ENCODE measurements around the gene APBA1.

APBA1 gene

GRCh38 chr9:69574057-69574456, 98.1 kb downstream of the APBA1 start:
- no peak for DNase-seq

GRCh38 chr9:69573651-69574050, 98.5 kb downstream of the APBA1 start:
- no peak for DNase-seq

- no peak for DNase-seq
These were observed 99.6 kb downstream of the APBA1 start for GRCh38 chr9:69572611-69573010.

- DNase-seq = no peak
These were observed 101.1 kb downstream of the APBA1 start for GRCh38 chr9:69571032-69571431.

GRCh38 chr9:69569738-69570451, 102.3 kb downstream of the APBA1 start:
- no peak for DNase-seq

- DNase-seq = no peak
These were observed 107.6 kb downstream of the APBA1 start for GRCh38 chr9:69564557-69564956.

GRCh38 chr9:69559126-69559525, 113.0 kb downstream of the APBA1 start:
- no peak for DNase-seq

- no peak for DNase-seq
These were observed 115.5 kb downstream of the APBA1 start for GRCh38 chr9:69556707-69557106.

- DNase-seq = no peak
These were observed 116.4 kb downstream of the APBA1 start for GRCh38 chr9:69555802-69556201.

- no peak for DNase-seq
These were observed 117.2 kb downstream of the APBA1 start for GRCh38 chr9:69554945-69555344.

- no peak for DNase-seq
These were observed 122.6 kb downstream of the APBA1 start for GRCh38 chr9:69549310-69550202.

- DNase-seq = no peak
These were observed 123.5 kb downstream of the APBA1 start for GRCh38 chr9:69548681-69549080.

- no peak for DNase-seq
These were observed 125.9 kb downstream of the APBA1 start for GRCh38 chr9:69546265-69546664.

- no peak for DNase-seq
These were observed 129.0 kb downstream of the APBA1 start for GRCh38 chr9:69542942-69543704.

GRCh38 chr9:69542058-69542457, 130.1 kb downstream of the APBA1 start:
- DNase-seq = no peak

- no peak for DNase-seq
These were observed 136.3 kb downstream of the APBA1 start for GRCh38 chr9:69535911-69536310.

- DNase-seq = no peak
These were observed 136.8 kb downstream of the APBA1 start for GRCh38 chr9:69535286-69535832.

- no peak for DNase-seq
These were observed 139.8 kb downstream of the APBA1 start for GRCh38 chr9:69532396-69532795.

GRCh38 chr9:69527454-69527853, 144.7 kb downstream of the APBA1 start:
- no peak for DNase-seq

GRCh38 chr9:69526699-69527098, 145.5 kb downstream of the APBA1 start:
- DNase-seq = no peak

- DNase-seq = no peak
These were observed 152.5 kb downstream of the APBA1 start for GRCh38 chr9:69519470-69520240.
